ENCODE results near the gene FLG2.
"Not testable (repeated sequence)": the region's sequence is repeated elsewhere in the genome, so short reads cannot be mapped to it uniquely, and the experiment has no call there.

Gene FLG2

DNA sequence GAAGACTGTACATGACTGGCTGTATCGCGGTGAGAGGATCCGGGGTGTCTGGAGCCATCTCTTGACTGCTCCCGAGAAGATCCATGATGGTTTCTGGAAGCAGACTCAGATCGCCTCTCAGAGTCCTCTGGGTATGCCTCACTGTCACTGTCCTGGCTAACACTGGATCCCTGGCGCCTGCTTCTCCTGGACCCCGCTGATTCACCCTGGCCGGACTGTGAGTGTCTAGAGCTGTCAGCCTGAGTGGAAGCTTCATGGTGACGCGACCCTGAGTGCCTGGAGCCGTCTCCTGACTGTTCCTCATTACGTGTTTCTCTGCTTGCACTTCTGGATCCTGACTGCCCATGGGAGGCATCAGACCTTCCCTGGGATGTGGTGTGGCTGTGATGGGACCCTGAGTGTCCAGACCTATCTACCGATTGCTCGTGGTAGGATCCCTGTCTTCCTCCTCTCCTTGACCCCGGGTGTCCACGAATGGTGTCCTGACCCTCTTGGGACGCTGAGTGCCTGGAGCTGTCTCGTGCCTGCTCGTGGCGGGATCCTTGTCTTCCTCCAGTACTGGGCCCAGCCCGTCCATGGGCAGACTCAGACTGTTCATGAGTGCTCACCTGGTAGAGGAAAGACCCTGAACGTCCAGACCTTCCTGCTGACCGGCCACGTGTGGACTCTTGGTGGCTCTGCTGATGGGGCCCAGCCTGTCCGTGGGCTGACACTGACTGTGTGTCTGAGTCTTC is 56.5 kb downstream of the FLG2 start:
- in situ Hi-C loops (cut with HindIII; ENCODE audit: low sequenced_read_pairs); DNase-seq (ENCODE audit: low read depth); H3K4me3 ChIP-seq (ENCODE audit: low read depth, low read length): not testable (repeated sequence)

Measured in astrocyte of the cerebellum (primary cell).